HepG2 (cell line): ENCODE measurements around the gene ERCC4. TPM values are rescaled to one million over a fixed set of nuclear protein-coding genes. Genes with fewer than 3 reads are reported as not detected.

Experiments
- ATAC-seq: fragments of 200-7000 bp; cut with Tn5 transposase; 3 replicates; pipeline ENCODE4 v1.9.1; 2020; ENCODE audit warnings: mild to moderate bottlenecking, moderate library complexity
- BruUV-seq: library from RNA; stranded (reverse); fragments of 400-500 nt; replicated peaks from 2 replicates; lab custom pipeline; 2021; lab: Mats Ljungman, UMichigan
- CTCF ChIA-PET: fragments of 300-600 bp; formaldehyde crosslinking; extraction: SDS; loops from one replicate; lab custom pipeline; 2021; ENCODE audit warnings: low total read pairs, inconsistent platforms, low intra/inter-chr PET ratio; lab: Yijun Ruan, JAX
- POLR2A ChIA-PET: fragments of 350-600 bp; sonication (Branson Sonifier 250); formaldehyde crosslinking; loops from one replicate; lab custom pipeline; 2020; ENCODE audit warnings: antibody characterized with exemption, inconsistent platforms; lab: Yijun Ruan, JAX
- DNase-seq: peaks from one replicate; pipeline ENCODE4 v3.0.0-alpha.2; 2015; ENCODE audit warnings: low spot score
- FAIRE-seq: peaks from 3 replicates; lab custom pipeline; 2011; peaks lifted over from hg19 to GRCh38; lab: Jason Lieb, UNC
- H2AFZ ChIP-seq: one replicate; pipeline ENCODE4 v1.6.1; 2011; ENCODE audit warnings: low read length, inconsistent platforms
- H3K27ac ChIP-seq: fragments of 300-600 bp; 3 replicates; pipeline ENCODE4 v1.8.0; 2011; ENCODE audit warnings: mixed run types, mild to moderate bottlenecking, mixed read lengths, low read length, inconsistent platforms; ENCODE audit not compliant: insufficient read depth; ENCODE audit errors: extremely low read length
- H3K27me3 ChIP-seq, 2 experiments: fragments of 200-600 bp in 1 of 2; 2 replicates in 1 of 2; 3 replicates in 1 of 2; pipeline versions ENCODE4 v1.6.0 to v1.8.0; 2011; ENCODE audit warnings: low read length in 2 of 2, mild to moderate bottlenecking in 2 of 2, moderate library complexity in 2 of 2, inconsistent platforms in 1 of 2; ENCODE audit not compliant: insufficient read depth in 2 of 2, control insufficient read depth in 1 of 2
- H3K36me3 ChIP-seq, 2 experiments: fragments of 200-600 bp in 1 of 2; replicated peaks in 1 of 2; 2 replicates in 1 of 2; 3 replicates in 1 of 2; pipeline versions ENCODE4 v1.5.1 to v1.8.0; 2011; ENCODE audit warnings: low read length in 2 of 2, inconsistent platforms in 1 of 2; ENCODE audit not compliant: insufficient read depth in 2 of 2, control insufficient read depth in 1 of 2
- H3K4me1 ChIP-seq: 2 replicates; pipeline ENCODE4 v1.5.1; 2012; ENCODE audit warnings: low read length, inconsistent platforms; ENCODE audit not compliant: insufficient read depth
- H3K4me2 ChIP-seq: 2 replicates; pipeline ENCODE4 v1.6.0; 2011; ENCODE audit warnings: low read depth, low read length, inconsistent platforms
- H3K4me3 ChIP-seq, 3 experiments: fragments of 200-600 bp in 1 of 3; sonication (generic), shearing (Covaris generic) in 1 of 3; replicated peaks in 1 of 3; 2 replicates each; pipeline ENCODE4 v1.5.1; 2011 to 2016; ENCODE audit warnings: low read length in 3 of 3, inconsistent platforms in 2 of 3, low read depth in 2 of 3, mild to moderate bottlenecking in 2 of 3, control low read depth in 1 of 3, mixed read lengths in 1 of 3; ENCODE audit not compliant: insufficient read depth in 1 of 3
- H3K79me2 ChIP-seq: one replicate; pipeline ENCODE4 v1.6.1; 2011; ENCODE audit warnings: low read length, inconsistent platforms; ENCODE audit not compliant: insufficient read depth
- H3K9ac ChIP-seq: 2 replicates; pipeline ENCODE4 v1.6.0; 2011; ENCODE audit warnings: mild to moderate bottlenecking, low read depth, low read length, inconsistent platforms; ENCODE audit not compliant: insufficient read depth
- H3K9me3 ChIP-seq: 2 replicates; pipeline ENCODE4 v1.5.1; 2012; ENCODE audit warnings: mild to moderate bottlenecking, low read length
- H4K20me1 ChIP-seq: 2 replicates; pipeline ENCODE4 v1.6.0; 2011; ENCODE audit warnings: inconsistent platforms, mild to moderate bottlenecking, low read length, moderate library complexity; ENCODE audit not compliant: insufficient read depth
- BHLHE40 ChIP-seq: IDR thresholded peaks from 2 replicates; pipeline ENCODE4 v1.6.1; 2011; ENCODE audit warnings: low read length, improper control_type of control experiment
- FOXK1 ChIP-seq: sonication (generic); formaldehyde crosslinking; IDR thresholded peaks from 2 replicates; pipeline ENCODE4 v1.4.0; 2020; ENCODE audit warnings: low read depth, missing genetic modification reagents, borderline replicate concordance
- GTF2F1 ChIP-seq: fragments of 150-350 bp; IDR thresholded peaks from 2 replicates; pipeline ENCODE4 v1.6.1; 2014; ENCODE audit warnings: low read length
- ISX ChIP-seq: sonication (generic); formaldehyde crosslinking; conservative IDR thresholded peaks from 2 replicates; pipeline ENCODE4 v1.5.0; 2020; ENCODE audit warnings: missing genetic modification reagents
- KLF15 ChIP-seq: sonication (generic); formaldehyde crosslinking; IDR thresholded peaks from 2 replicates; pipeline ENCODE4 v1.8.1; 2023; ENCODE audit warnings: borderline replicate concordance, mild to moderate bottlenecking, inconsistent platforms, missing genetic modification reagents, mixed read lengths
- KMT2B ChIP-seq: IDR thresholded peaks from 2 replicates; pipeline ENCODE4 v1.6.1; 2016; ENCODE audit warnings: missing genetic modification reagents, missing compliant biosample characterization
- NFRKB ChIP-seq: fragments of 450-650 bp; IDR thresholded peaks from 2 replicates; pipeline ENCODE4 v1.6.1; 2017
- SIX1 ChIP-seq: sonication (generic); formaldehyde crosslinking; IDR thresholded peaks from 2 replicates; pipeline ENCODE4 v1.4.0; 2020; ENCODE audit warnings: missing genetic modification reagents, borderline replicate concordance
- SMAD9 ChIP-seq: sonication (generic); formaldehyde crosslinking; IDR thresholded peaks from 2 replicates; pipeline ENCODE4 v1.5.1; 2020; ENCODE audit warnings: mild to moderate bottlenecking, missing genetic modification reagents
- TBX3 ChIP-seq: fragments of 450-650 bp; IDR thresholded peaks from 2 replicates; pipeline ENCODE4 v1.6.1; 2017; ENCODE audit warnings: antibody characterized with exemption, mild to moderate bottlenecking, inconsistent platforms, borderline replicate concordance
- ZBTB14 ChIP-seq: sonication (generic); formaldehyde crosslinking; IDR thresholded peaks from 2 replicates; pipeline ENCODE4 v1.4.0; 2020; ENCODE audit warnings: missing genetic modification reagents
- ZFP90 ChIP-seq: sonication (generic); formaldehyde crosslinking; IDR thresholded peaks from 2 replicates; pipeline ENCODE4 v1.8.0; 2022; ENCODE audit warnings: missing genetic modification reagents, mild to moderate bottlenecking, inconsistent platforms, borderline replicate concordance
- ZNF574 ChIP-seq: sonication (generic); formaldehyde crosslinking; IDR thresholded peaks from 2 replicates; pipeline ENCODE4 v1.4.0; 2020; ENCODE audit warnings: missing genetic modification reagents
- ZNF598 ChIP-seq: sonication (generic); formaldehyde crosslinking; IDR thresholded peaks from 2 replicates; pipeline ENCODE4 v1.5.1; 2020; ENCODE audit warnings: mild to moderate bottlenecking, missing genetic modification reagents, borderline replicate concordance
- ZNF7 ChIP-seq: IDR thresholded peaks from 2 replicates; pipeline ENCODE4 v1.6.1; 2016; ENCODE audit warnings: missing biosample characterization, missing genetic modification reagents
- WGBS: methylation state at CpG from one replicate; pipeline ENCODE4 v1.1.6; 2017; ENCODE audit warnings: low lambda C conversion rate; 5-methylcytosine and 5-hydroxymethylcytosine counted together
- in situ Hi-C: cut with HindIII; loops from 2 replicates; pipeline ENCODE4 v1.10.0; 2017; ENCODE audit warnings: low pct_unique_long_range_greater_than_20kb; ENCODE audit not compliant: extremely low pct_ligation_motif_present
- intact Hi-C: fragments of 100-400 bp; cut with micrococcal nuclease; formaldehyde crosslinking; loops from one replicate; pipeline ENCODE4 v1.10.0; 2022; ENCODE audit not compliant: unreplicated experiment
- polyA plus RNA-seq, 8 experiments: library from polyadenylated mRNA; depleted of rRNA in 3 of 8; stranded (reverse) in 7 of 8; unstranded in 1 of 8; fragments of >200 nt; fragmentation: Illumina TruSeq in 4 of 8; extraction: Trizol in 4 of 8; gene quantifications; 2 replicates each; pipeline versions ENCODE4 v1.2.1 to v1.2.3, GENCODE V29; 2011 to 2016; ENCODE audit warnings: low read depth in 4 of 8, missing spikeins in 1 of 8, mixed read lengths in 1 of 8; ENCODE audit not compliant: insufficient read depth in 1 of 8
- total RNA-seq, 5 experiments: library from RNA; depleted of rRNA; stranded (reverse); fragments of >200 nt; fragmentation: Illumina TruSeq; extraction: Trizol; gene quantifications; 2 replicates each; pipeline ENCODE4 v1.2.3, GENCODE V29; 2016; ENCODE audit warnings: low read depth in 1 of 5
- TF ChIP-seq, protein P1 (sequence below): sonication (generic); formaldehyde crosslinking; IDR thresholded peaks from 2 replicates; pipeline ENCODE4 v1.4.0; 2020; ENCODE audit warnings: mild to moderate bottlenecking, missing genetic modification reagents, borderline replicate concordance
- TF ChIP-seq, protein P2 (sequence below): sonication (generic); formaldehyde crosslinking; IDR thresholded peaks from 2 replicates; pipeline ENCODE4 v1.8.0; 2022; ENCODE audit warnings: mild to moderate bottlenecking, missing genetic modification reagents, moderate library complexity

The ERCC4 gene
- total and polyA plus RNA-seq, 2 of the 13 experiments (the other 11 are each of a cell fraction or from before 2014, with no cell fraction given): 5.4 to 15.2 TPM

- intact Hi-C loops (no loop called here), in situ Hi-C loops (no loop called here)
- ATAC-seq (no peak), FAIRE-seq (no peak), DNase-seq (no peak)
- H2AFZ ChIP-seq: no peak overlapping the region
- no peak overlapping the region for H3K9ac ChIP-seq
- H3K4me1 ChIP-seq: peaks cover 52% of the 10 kb centered on the region
- peaks cover 8% of the 10 kb centered on the region for H3K9me3 ChIP-seq
- no peak overlapping the region for H3K27ac ChIP-seq
- no peaks in the 10 kb centered on the region for H4K20me1 ChIP-seq
- WGBS: 53% methylated on average over 1 of the region's 1 CpG
- TF ChIP-seq ZNF574 (CRISPR knock-in tag) (no peak), TBX3 (no peak), ISX (CRISPR knock-in tag) (no peak), ZFP90 (CRISPR knock-in tag) (no peak), NFRKB (no peak), SMAD9 (CRISPR knock-in tag) (no peak), KLF15 (CRISPR knock-in tag) (no peak), KMT2B (CRISPR knock-in tag) (no peak), FOXK1 (CRISPR knock-in tag) (no peak), ZNF598 (CRISPR knock-in tag) (no peak), GTF2F1 (no peak), ZBTB14 (CRISPR knock-in tag) (no peak), SIX1 (CRISPR knock-in tag) (no peak), ZNF7 (CRISPR knock-in tag) (no peak), BHLHE40 (no peak)
- TF ChIP-seq, protein P1, sequence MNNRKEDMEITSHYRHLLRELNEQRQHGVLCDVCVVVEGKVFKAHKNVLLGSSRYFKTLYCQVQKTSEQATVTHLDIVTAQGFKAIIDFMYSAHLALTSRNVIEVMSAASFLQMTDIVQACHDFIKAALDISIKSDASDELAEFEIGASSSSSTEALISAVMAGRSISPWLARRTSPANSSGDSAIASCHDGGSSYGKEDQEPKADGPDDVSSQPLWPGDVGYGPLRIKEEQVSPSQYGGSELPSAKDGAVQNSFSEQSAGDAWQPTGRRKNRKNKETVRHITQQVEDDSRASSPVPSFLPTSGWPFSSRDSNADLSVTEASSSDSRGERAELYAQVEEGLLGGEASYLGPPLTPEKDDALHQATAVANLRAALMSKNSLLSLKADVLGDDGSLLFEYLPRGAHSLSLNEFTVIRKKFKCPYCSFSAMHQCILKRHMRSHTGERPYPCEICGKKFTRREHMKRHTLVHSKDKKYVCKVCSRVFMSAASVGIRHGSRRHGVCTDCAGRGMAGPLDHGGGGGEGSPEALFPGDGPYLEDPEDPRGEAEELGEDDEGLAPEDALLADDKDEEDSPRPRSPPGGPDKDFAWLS: no peak
- TF ChIP-seq, protein P2, sequence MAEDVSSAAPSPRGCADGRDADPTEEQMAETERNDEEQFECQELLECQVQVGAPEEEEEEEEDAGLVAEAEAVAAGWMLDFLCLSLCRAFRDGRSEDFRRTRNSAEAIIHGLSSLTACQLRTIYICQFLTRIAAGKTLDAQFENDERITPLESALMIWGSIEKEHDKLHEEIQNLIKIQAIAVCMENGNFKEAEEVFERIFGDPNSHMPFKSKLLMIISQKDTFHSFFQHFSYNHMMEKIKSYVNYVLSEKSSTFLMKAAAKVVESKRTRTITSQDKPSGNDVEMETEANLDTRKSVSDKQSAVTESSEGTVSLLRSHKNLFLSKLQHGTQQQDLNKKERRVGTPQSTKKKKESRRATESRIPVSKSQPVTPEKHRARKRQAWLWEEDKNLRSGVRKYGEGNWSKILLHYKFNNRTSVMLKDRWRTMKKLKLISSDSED (CRISPR knock-in tag): no peak
- no peaks in the 10 kb centered on the region for H3K36me3 ChIP-seq
- no peaks in the 10 kb centered on the region for H3K79me2 ChIP-seq
- ChIA-PET POLR2A (no interaction called here), CTCF (no interaction called here)
- no TSS peak for BruUV-seq
- H3K4me2 ChIP-seq: peak overlapping the region; percentile 58
- H3K27me3 ChIP-seq: no peaks in the 10 kb centered on the region
- H3K4me3 ChIP-seq: peak overlapping the region in 1 of 3 experiments; percentile 5; a peak in 1 of 6 replicates
Measured at GRCh38 chr16:13912891-13913290, 7.1 kb upstream of the ERCC4 start.
